Stimulated activated CD4-positive, alpha-beta T cell treated with anti-CD3 and anti-CD28 coated beads, TNF-alpha, amount 100 ng/mL, for 24 hours (primary cell): ENCODE results near the gene RCVRN.
A peak's percentile ranks its signal among the peaks of the same experiment; 100 is the strongest.

Source experiments
- DNase-seq, 3 experiments: peaks; one replicate each; pipeline ENCODE4 v3.0.0-alpha.2; 2020; ENCODE audit warnings: low read depth in 3 of 3

The RCVRN gene

GRCh38 chr17:9898812-9899211 is 6.3 kb downstream of the RCVRN start:
- DNase-seq, result no peak

- DNase-seq, result no peak
These were observed 7.6 kb downstream of the RCVRN start for GRCh38 chr17:9897372-9897968.

GRCh38 chr17:9895923-9896322 is 9.1 kb downstream of the RCVRN start:
- no peak for DNase-seq

DNA sequence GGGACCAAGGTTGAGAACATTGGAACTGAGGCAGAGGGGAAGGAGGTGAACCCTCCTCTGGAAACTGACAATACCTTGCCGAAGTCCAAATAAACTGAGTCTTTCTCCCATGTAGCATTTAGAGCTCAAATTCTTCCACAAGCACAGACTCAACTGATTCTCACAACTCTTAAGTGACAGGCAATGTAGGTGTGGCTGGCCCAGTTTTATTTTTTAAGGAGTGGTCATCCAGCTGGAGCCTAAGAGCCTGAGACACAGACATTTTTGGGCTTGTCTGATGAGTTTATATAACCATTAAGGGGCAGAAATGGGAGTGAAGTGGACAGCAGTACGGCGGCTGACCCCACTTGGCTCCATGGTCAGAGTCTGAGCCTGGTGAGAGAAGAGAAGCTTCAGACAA is 10.8 kb downstream of the RCVRN start:
- DNase-seq, result no peak

DNA sequence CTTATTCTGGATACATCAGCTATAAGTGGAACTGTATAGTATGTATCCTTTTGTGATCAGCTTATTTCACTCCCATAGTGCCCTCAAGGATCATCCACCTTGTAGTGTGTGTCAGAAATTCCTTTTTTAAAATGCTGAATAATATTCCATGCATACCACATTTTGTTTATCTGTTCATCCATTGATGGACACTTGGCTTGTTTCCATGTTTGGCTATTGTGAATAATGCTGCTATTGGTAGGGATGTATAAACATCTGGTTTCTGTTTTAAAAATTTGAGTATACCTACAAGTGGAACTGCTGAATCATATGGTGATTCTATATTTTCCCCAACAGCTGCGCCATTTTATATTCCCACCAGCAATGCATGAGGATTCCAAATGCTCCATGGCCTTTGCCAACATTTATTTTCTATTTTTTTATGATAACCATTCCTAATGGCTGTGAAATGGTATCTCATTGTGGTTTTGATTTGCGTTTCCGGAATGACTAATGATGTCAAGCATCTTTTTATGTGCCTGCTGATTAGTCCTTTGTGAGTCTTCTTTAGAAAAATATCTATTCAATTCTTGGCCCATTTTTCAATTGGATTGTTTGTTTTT is 11.6 kb downstream of the RCVRN start:
- DNase-seq, result no peak

DNA sequence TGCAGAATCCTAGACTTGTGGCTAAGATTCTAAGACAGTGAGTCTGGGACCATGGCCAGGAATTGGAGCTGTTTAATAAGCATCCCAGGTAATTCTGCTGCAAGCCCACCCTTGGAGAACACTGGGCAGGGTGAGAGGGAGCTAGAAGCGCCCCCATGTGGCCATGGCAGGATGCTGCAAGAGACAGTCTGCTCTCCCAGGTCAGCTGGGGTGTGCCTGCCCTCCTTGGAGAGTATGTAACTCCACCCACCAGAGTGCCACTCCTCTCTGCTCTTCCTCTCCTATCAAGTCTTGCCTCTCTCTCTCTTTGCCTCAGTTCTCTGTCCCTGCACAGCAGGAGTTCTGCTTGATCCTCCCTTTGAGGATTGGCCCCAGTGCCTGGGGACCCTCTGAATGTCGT is 14.9 kb downstream of the RCVRN start:
- DNase-seq, result peak in 1 of 3 experiments; percentile 2

DNA sequence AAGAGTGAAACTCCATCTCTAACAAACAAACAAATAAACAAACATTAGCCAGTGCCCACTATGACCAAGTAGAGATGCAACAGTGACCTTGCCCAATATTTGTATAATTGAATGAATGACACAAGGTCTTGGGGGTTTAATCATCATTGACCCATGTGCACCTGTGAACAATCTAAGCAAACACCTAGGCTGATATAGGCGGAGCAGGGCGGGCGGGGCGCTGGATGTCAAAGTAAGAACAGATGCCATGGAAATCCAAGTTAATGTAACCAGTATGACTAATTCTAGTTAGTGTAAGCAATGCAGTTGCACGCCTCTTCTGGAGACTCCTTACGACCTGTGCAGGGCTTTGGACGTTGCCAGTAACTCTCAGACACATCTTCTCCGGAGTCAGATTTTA is 17.6 kb downstream of the RCVRN start:
- no peak for DNase-seq

DNA sequence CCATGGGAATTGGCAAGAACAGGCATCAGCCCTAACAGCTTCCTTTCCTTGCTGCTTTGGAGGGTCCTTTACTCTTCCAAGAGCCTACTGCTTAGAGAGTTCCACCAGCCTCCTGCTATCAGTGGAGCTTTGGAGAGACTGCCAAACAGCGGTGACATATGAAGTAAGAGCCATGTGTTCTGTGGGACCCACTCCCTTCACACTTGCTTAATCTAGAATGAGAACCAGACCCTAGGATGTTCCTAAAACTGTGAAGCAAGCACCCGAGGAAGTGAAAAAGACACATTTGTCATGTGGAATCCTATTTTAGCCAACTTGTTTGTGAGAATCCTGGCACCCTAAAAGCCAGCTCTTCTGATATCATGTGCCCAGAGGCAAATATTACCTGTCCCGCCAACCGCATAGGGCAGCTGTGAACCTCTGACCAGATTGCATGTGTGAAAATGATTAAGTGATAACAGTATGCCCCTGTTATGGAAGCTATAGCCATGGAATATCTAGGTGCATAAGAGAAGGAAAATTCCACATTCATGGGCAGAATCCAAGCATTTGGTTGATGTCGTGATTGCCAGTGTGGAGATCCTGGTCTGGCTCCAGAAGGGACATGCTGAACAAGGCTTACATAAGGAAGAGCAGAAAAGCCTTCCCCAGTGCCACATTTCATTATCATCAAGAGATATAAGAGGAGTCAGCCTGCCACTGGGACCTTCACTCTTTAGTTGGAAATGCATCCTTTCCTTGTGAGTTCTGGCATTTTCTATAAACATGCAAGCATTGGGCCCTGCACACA is 18.7 kb downstream of the RCVRN start:
- no peak for DNase-seq

- DNase-seq, result no peak
These were observed 21.6 kb downstream of the RCVRN start for GRCh38 chr17:9883451-9883850.

- no peak for DNase-seq
These were observed 24.5 kb downstream of the RCVRN start for GRCh38 chr17:9880582-9880999.

GRCh38 chr17:9878786-9879525 is 26.1 kb downstream of the RCVRN start:
- DNase-seq, result no peak

DNA sequence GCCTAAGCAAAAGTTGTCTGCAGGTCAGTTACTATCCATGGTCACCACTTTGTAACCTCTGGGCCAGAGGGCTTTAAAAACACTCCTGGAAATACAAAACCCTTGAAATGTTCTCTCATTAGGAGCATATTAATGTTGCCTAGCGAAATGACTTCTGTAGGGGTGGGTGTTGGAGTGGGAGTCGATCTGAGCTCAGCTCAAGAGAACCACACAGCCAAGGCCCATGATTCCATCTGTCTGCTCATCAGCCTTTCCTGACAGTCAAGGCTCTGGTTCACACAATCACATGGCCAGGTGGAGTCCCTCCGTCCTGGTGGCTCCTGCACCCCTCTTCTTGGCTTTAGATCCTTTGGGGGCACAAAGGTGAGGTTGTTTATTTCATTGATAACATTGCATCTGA is 26.7 kb downstream of the RCVRN start:
- DNase-seq, result no peak

DNA sequence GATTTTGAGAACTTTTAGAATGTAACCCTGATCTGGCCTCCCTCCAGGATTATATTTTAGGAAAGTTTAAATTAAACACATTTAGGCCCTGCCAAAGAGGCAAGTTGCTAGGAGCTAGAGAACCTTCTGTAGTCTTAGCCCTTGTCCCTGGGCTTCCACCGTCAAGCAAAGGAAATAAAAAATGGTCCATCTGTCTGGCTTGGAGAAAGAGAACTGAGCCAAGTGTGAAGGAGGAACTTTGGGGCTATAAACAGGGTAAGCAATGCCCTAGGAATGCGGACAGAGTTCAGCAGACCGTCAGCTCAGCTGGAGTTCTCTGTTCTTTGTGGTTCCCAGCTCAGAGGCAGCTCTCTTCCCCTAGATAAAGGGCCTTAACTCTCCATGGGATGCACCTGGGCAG is 29.6 kb downstream of the RCVRN start:
- DNase-seq, result no peak

GRCh38 chr17:9874722-9875121 is 30.3 kb downstream of the RCVRN start:
- DNase-seq, result no peak

GRCh38 chr17:9872852-9873251 is 32.2 kb downstream of the RCVRN start:
- no peak for DNase-seq

- no peak for DNase-seq
These were observed 36.5 kb downstream of the RCVRN start for GRCh38 chr17:9868552-9868951.

DNA sequence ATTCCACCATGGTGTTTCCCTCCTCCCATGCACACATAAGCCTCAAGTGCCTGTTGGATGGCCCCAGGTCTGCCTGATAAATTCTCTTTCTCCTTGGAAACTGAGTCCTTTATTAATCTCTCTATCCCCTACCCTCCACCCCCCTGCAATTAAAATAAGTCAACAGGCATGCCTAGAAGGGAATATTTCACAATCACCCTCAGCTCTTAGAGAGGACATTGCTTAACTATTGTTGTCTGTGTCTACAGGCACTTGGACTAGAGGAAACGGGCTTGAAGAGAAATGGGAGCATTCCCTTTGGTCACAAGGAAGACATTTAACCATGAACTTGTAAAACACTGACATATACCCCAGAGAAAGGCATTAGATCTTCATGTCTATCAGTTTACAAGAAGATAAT is 39.5 kb downstream of the RCVRN start:
- no peak for DNase-seq

DNA sequence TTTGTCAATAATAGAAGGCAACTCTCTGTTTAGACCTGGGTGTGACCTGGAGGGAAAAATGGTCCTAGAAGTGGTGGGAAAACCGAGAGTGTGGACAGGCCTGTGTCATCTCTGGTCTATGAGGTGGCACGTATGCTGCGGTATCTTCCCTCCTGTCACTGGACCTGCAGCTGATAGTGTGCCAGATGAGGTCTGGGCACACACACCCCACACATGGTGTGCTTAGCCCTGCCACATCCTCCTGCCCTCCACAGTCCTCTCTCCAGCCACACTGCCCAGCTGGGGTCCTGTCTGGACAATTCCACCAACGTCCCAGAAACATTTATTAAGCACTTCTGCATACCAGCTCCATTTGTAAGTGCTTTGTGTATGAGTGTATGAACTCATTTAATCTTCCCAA is 42.1 kb downstream of the RCVRN start:
- no peak for DNase-seq

DNA sequence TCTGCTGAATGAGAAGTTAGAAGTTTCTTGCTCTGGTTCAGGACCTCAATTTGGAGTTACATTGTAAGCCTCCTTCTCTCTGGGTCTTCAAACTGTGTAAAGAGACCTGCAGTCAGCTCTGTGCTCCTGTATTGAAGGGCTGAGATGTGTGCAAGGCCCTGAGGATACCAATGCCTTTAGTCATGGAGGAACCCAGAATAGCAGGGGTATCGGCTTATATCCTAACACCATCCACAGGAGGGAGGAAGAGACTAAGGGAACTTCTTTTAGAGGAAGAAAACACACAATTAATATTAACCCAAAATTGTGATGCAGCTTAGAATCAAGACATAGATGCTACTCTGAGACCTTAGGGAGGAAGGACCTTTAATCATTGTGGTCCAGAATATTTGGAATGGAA is 42.9 kb downstream of the RCVRN start:
- no peak for DNase-seq

DNA sequence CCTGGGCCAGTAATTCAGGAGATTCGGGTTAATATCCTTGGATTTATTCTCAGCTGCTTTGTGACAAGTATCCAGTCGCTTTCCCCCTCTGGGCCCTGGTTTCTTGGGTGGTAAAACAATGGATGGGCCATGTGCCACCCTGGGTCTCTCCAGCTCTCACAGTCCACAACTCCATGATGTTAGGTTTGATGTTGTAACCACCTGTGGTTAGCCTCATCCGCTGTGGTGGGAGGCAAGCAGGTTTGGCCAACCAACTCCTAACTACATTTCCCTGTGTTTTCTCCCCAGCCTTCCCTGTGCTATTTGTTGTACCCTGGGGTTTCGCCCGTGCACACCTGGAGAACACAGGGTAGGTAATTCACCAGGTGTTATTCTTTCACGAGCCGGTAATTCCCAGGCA is 44.2 kb downstream of the RCVRN start:
- no peak for DNase-seq

- no peak for DNase-seq
These were observed 45.3 kb downstream of the RCVRN start for GRCh38 chr17:9859781-9860180.

DNA sequence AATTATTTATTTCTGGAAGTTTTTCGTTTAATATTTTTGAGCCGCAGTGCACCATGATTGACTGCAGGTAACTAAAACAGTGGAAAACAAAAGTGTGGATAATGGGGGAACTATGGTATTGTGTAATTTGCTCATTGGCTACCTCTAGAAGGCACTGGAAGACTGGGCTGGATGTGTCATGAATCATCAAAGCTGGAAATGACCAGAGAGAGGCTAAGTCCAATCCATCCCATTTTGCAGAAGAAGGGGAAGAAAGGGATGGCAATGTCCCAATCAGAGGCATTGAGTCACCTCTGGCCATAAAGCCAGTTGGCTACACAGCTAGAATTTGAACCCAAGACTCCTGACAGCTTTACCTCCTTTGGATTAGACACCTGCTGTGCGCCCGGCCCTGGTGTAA is 50.0 kb downstream of the RCVRN start:
- DNase-seq, result no peak

DNA sequence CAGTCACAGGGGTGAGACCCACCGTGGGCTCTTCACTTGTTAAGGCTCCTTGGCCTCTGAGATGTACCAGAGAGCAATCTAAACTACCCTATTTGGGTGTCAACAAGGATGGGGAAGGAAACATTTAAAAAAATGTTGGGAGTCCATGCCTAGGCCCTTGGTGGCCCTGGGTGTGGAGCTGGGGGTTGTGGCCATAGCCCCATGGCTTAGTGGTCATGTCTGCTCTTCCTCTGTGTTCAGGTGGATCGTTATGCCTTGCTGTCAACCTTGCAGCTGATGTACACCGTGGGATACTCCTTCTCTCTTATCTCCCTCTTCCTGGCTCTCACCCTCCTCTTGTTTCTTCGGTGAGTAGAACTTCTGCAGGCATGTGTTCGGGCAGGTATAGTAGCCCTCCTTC is 50.8 kb downstream of the RCVRN start:
- DNase-seq, result no peak
